ENCODE results near the gene TCERG1L.

GRCh38 chr10:131148270-131148669 is 163.3 kb downstream of the TCERG1L start:
- no peak for TF ChIP-seq EZH2 (IDR thresholded peaks at IDR 0.05; ENCODE audit: low read depth)
- TF ChIP-seq CTCF (conservative IDR thresholded peaks at IDR 0.05), result no peak

All from PC-9 (cell line).